ENCODE results near the gene SIPA1L3. TPM values are rescaled to one million over a fixed set of nuclear protein-coding genes. Genes with fewer than 3 reads are reported as not detected.
A peak's percentile ranks its signal among the peaks of the same experiment; 100 is the strongest.

SIPA1L3 gene
- total RNA-seq, 1 donor from 2014 or later: 26.9 TPM

DNA sequence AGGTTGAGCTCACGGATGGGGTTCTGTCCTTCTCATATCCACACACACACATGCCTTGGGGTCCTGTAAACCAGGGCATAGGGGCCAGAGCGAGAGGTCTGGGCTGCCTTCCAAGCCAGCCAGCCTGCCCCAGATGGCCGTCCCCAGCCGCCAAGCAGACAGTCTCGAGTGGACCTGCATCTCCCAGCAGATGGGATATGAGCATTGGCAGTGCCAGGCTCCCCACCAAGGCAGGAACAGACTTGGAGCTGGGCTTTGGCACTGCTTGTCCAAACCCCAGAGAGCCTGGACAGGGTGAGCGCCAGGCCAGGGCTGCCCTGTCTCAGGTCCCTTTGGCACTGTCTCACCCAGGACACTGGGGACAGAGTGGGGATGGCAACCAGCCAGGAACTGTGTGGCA is 186.6 kb downstream of the SIPA1L3 start:
- no peak overlapping the region for H3K4me3 ChIP-seq (ENCODE audit: insufficient read depth, low read depth, low read length)
- peaks cover 9% of the 10 kb centered on the region for H3K79me2 ChIP-seq (ENCODE audit: insufficient read depth, low read length)
- H2AFZ ChIP-seq (ENCODE audit: low read depth, low read length): no peak overlapping the region
- no peak for DNase-seq (ENCODE audit: low read depth)
- H3K9me3 ChIP-seq (ENCODE audit: insufficient read depth, low read depth, low read length): no peaks in the 10 kb centered on the region
- no peaks in the 10 kb centered on the region for H3K4me1 Mint-ChIP-seq (ENCODE audit: low read depth, unreplicated experiment)
- H3K4me1 ChIP-seq (ENCODE audit: insufficient read depth, low read length): no peaks in the 10 kb centered on the region
- no peak overlapping the region for H3K9ac ChIP-seq (ENCODE audit: low read length)
- H3K27ac Mint-ChIP-seq (ENCODE audit: unreplicated experiment): no peak overlapping the region
- peaks cover 3% of the 10 kb centered on the region for H3K27me3 Mint-ChIP-seq (ENCODE audit: low read depth, unreplicated experiment)
- no peak overlapping the region for H3K4me3 Mint-ChIP-seq (ENCODE audit: unreplicated experiment)
- peaks cover 14% of the 10 kb centered on the region for H3K36me3 ChIP-seq (ENCODE audit: insufficient read depth, low read length)
- H4K20me1 ChIP-seq (ENCODE audit: insufficient read depth, low read length): peaks cover 14% of the 10 kb centered on the region
- no peak overlapping the region for H3K27ac ChIP-seq (ENCODE audit: low read depth, low read length)
- no peak for FAIRE-seq
- H3K9me3 Mint-ChIP-seq (ENCODE audit: unreplicated experiment): no peaks in the 10 kb centered on the region
- TF ChIP-seq EZH2 (IDR thresholded peaks at IDR 0.05; ENCODE audit: insufficient read depth, low read length): no peak
- TF ChIP-seq, protein P1, sequence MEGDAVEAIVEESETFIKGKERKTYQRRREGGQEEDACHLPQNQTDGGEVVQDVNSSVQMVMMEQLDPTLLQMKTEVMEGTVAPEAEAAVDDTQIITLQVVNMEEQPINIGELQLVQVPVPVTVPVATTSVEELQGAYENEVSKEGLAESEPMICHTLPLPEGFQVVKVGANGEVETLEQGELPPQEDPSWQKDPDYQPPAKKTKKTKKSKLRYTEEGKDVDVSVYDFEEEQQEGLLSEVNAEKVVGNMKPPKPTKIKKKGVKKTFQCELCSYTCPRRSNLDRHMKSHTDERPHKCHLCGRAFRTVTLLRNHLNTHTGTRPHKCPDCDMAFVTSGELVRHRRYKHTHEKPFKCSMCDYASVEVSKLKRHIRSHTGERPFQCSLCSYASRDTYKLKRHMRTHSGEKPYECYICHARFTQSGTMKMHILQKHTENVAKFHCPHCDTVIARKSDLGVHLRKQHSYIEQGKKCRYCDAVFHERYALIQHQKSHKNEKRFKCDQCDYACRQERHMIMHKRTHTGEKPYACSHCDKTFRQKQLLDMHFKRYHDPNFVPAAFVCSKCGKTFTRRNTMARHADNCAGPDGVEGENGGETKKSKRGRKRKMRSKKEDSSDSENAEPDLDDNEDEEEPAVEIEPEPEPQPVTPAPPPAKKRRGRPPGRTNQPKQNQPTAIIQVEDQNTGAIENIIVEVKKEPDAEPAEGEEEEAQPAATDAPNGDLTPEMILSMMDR (IDR thresholded peaks at IDR 0.05; ENCODE audit: insufficient read depth, low read depth, low read length): no peak
- no peaks in the 10 kb centered on the region for H3K27me3 ChIP-seq (ENCODE audit: insufficient read depth, low read length)
- H3K36me3 Mint-ChIP-seq (ENCODE audit: low read depth, unreplicated experiment): no peaks in the 10 kb centered on the region
- no peak overlapping the region for H3K4me2 ChIP-seq (ENCODE audit: low read length)

DNA sequence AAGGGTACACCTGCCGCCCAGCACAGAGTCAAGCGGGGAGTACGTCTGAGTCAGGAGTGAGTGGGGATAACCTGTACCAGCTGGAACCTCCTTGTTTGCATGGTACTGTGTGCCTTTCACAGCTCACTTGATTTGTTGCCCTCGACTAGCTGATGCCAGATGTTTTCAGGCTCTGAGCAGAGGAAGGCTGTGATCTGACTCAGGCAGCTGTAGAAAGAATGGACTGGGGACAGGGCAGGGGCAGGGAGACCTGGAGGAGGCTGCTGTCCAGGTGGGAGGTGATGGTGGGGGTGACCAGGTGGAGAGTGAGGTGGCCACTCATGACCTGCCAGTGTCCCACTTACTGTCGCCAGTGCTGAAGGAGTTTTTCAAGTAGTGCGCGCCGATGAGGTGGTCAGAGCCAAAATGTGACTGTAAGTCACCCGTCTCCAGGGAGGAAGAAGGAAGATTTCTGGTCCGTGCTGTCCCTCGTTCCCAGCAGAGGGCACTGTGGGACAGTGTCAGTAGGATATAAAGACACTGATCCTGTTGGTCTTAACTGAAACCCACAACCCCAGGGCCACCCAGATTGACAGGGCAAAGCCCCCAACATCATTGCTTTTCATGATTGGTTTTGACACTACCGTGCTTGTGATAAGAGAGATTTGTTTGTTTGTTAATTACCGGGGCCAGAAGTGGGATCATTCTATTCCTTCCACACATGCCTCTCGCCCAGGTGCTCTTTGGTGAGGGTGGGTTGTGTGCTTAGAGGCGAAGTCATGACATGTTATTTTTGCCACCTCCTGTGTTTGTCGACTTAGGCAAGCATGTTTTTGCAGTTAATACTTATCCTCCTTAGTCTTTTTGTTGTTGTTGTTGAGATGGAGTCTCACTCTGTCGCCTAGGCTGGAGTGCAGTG is 188.7 kb downstream of the SIPA1L3 start:
- H2AFZ ChIP-seq (ENCODE audit: low read depth, low read length): no peak overlapping the region
- Mint-ChIP-seq H3K4me1 (ENCODE audit: low read depth, unreplicated experiment) (no peaks in the 10 kb centered on the region), H3K36me3 (ENCODE audit: low read depth, unreplicated experiment) (peaks cover 14% of the 10 kb centered on the region), H3K9me3 (ENCODE audit: unreplicated experiment) (peaks cover 11% of the 10 kb centered on the region), H3K4me3 (ENCODE audit: unreplicated experiment) (no peak overlapping the region), H3K27ac (ENCODE audit: unreplicated experiment) (no peak overlapping the region), H3K27me3 (ENCODE audit: low read depth, unreplicated experiment) (peaks cover 3% of the 10 kb centered on the region)
- peaks cover 9% of the 10 kb centered on the region for H3K79me2 ChIP-seq (ENCODE audit: insufficient read depth, low read length)
- peaks cover 13% of the 10 kb centered on the region for H3K36me3 ChIP-seq (ENCODE audit: insufficient read depth, low read length)
- peaks cover 11% of the 10 kb centered on the region for H3K9me3 ChIP-seq (ENCODE audit: insufficient read depth, low read depth, low read length)
- H3K4me2 ChIP-seq (ENCODE audit: low read length): no peak overlapping the region
- H3K4me3 ChIP-seq (ENCODE audit: insufficient read depth, low read depth, low read length): no peak overlapping the region
- H4K20me1 ChIP-seq (ENCODE audit: insufficient read depth, low read length): peaks cover 14% of the 10 kb centered on the region
- H3K9ac ChIP-seq (ENCODE audit: low read length): no peak overlapping the region
- no peaks in the 10 kb centered on the region for H3K4me1 ChIP-seq (ENCODE audit: insufficient read depth, low read length)
- no peak for TF ChIP-seq EZH2 (IDR thresholded peaks at IDR 0.05; ENCODE audit: insufficient read depth, low read length)
- TF ChIP-seq, protein P1 (IDR thresholded peaks at IDR 0.05; ENCODE audit: insufficient read depth, low read depth, low read length): peak; percentile 71
- FAIRE-seq: peak; percentile 32
- DNase-seq (ENCODE audit: low read depth): peak; percentile 44
- no peaks in the 10 kb centered on the region for H3K27me3 ChIP-seq (ENCODE audit: insufficient read depth, low read length)
- H3K27ac ChIP-seq (ENCODE audit: low read depth, low read length): no peak overlapping the region

DNA sequence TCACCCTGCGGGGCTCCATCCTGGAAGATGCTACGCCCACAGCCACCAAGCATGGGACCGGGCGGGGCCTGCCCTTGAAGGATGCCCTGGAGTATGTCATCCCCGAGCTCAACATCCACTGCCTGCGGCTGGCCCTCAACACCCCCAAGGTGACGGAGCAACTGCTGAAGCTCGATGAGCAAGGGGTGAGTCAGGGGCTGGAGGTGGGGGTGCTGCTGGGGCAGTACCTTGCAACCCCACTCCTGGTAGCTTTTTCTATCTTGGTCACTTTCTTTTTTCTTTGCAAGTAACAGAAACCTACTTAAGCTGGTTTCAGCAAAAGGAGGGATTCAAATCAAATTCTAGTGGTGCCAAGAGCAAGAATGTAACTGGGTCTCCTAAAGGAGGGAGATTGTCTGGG is 193.0 kb downstream of the SIPA1L3 start:
- H3K9me3 ChIP-seq (ENCODE audit: insufficient read depth, low read depth, low read length): peaks cover 11% of the 10 kb centered on the region
- DNase-seq (ENCODE audit: low read depth) (no peak), FAIRE-seq (no peak)
- no peak overlapping the region for H3K27ac Mint-ChIP-seq (ENCODE audit: unreplicated experiment)
- H3K4me3 Mint-ChIP-seq (ENCODE audit: unreplicated experiment): no peak overlapping the region
- no peak overlapping the region for H2AFZ ChIP-seq (ENCODE audit: low read depth, low read length)
- no peak overlapping the region for H3K4me3 ChIP-seq (ENCODE audit: insufficient read depth, low read depth, low read length)
- H3K4me1 ChIP-seq (ENCODE audit: insufficient read depth, low read length): no peaks in the 10 kb centered on the region
- TF ChIP-seq, protein P1 (IDR thresholded peaks at IDR 0.05; ENCODE audit: insufficient read depth, low read depth, low read length): no peak
- no peak for TF ChIP-seq EZH2 (IDR thresholded peaks at IDR 0.05; ENCODE audit: insufficient read depth, low read length)
- H3K36me3 ChIP-seq (ENCODE audit: insufficient read depth, low read length): peaks cover 22% of the 10 kb centered on the region
- H3K27me3 ChIP-seq (ENCODE audit: insufficient read depth, low read length): no peaks in the 10 kb centered on the region
- no peak overlapping the region for H3K9ac ChIP-seq (ENCODE audit: low read length)
- H3K4me2 ChIP-seq (ENCODE audit: low read length): no peak overlapping the region
- H3K27ac ChIP-seq (ENCODE audit: low read depth, low read length): no peak overlapping the region
- H4K20me1 ChIP-seq (ENCODE audit: insufficient read depth, low read length): peaks cover 18% of the 10 kb centered on the region
- peaks cover 25% of the 10 kb centered on the region for H3K36me3 Mint-ChIP-seq (ENCODE audit: low read depth, unreplicated experiment)
- H3K9me3 Mint-ChIP-seq (ENCODE audit: unreplicated experiment): peaks cover 11% of the 10 kb centered on the region
- H3K4me1 Mint-ChIP-seq (ENCODE audit: low read depth, unreplicated experiment): no peaks in the 10 kb centered on the region
- no peaks in the 10 kb centered on the region for H3K27me3 Mint-ChIP-seq (ENCODE audit: low read depth, unreplicated experiment)
- H3K79me2 ChIP-seq (ENCODE audit: insufficient read depth, low read length): peaks cover 9% of the 10 kb centered on the region
